ENCODE measurements around the gene RBM4B.

RBM4B gene

GRCh38 chr11:66722745-66723651 is 45.3 kb upstream of the RBM4B start:
- TF ChIP-seq POLR2AphosphoS5 (IDR thresholded peaks at IDR 0.05; ENCODE audit: low read depth, low read length): no peak
- TF ChIP-seq, protein P1, sequence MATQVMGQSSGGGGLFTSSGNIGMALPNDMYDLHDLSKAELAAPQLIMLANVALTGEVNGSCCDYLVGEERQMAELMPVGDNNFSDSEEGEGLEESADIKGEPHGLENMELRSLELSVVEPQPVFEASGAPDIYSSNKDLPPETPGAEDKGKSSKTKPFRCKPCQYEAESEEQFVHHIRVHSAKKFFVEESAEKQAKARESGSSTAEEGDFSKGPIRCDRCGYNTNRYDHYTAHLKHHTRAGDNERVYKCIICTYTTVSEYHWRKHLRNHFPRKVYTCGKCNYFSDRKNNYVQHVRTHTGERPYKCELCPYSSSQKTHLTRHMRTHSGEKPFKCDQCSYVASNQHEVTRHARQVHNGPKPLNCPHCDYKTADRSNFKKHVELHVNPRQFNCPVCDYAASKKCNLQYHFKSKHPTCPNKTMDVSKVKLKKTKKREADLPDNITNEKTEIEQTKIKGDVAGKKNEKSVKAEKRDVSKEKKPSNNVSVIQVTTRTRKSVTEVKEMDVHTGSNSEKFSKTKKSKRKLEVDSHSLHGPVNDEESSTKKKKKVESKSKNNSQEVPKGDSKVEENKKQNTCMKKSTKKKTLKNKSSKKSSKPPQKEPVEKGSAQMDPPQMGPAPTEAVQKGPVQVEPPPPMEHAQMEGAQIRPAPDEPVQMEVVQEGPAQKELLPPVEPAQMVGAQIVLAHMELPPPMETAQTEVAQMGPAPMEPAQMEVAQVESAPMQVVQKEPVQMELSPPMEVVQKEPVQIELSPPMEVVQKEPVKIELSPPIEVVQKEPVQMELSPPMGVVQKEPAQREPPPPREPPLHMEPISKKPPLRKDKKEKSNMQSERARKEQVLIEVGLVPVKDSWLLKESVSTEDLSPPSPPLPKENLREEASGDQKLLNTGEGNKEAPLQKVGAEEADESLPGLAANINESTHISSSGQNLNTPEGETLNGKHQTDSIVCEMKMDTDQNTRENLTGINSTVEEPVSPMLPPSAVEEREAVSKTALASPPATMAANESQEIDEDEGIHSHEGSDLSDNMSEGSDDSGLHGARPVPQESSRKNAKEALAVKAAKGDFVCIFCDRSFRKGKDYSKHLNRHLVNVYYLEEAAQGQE (IDR thresholded peaks at IDR 0.05; ENCODE audit: insufficient read depth in 1 of 2, low read depth in 2 of 2, low read length in 2 of 2): no peak

- no peak for TF ChIP-seq SIN3A (IDR thresholded peaks at IDR 0.05; ENCODE audit: borderline replicate concordance, insufficient read depth, low read length)
- TF ChIP-seq TAF1 (IDR thresholded peaks at IDR 0.05; ENCODE audit: borderline replicate concordance, insufficient read depth, low read length): no peak
- no peak for TF ChIP-seq FOXP2 (optimal IDR thresholded peaks at IDR 0.05; ENCODE audit: borderline replicate concordance, extremely low read depth, extremely low read length, insufficient read depth)
- TF ChIP-seq, protein P1 (IDR thresholded peaks at IDR 0.05; ENCODE audit: insufficient read depth in 1 of 2, low read depth in 2 of 2, low read length in 2 of 2): no peak
- no peak for TF ChIP-seq POLR2AphosphoS5 (IDR thresholded peaks at IDR 0.05; ENCODE audit: low read depth, low read length)
Measured at GRCh38 chr11:66721939-66722338, 44.3 kb upstream of the RBM4B start.

- TF ChIP-seq, protein P1 (IDR thresholded peaks at IDR 0.05; ENCODE audit: insufficient read depth in 1 of 2, low read depth in 2 of 2, low read length in 2 of 2): no peak
- TF ChIP-seq FOXP2 (optimal IDR thresholded peaks at IDR 0.05; ENCODE audit: borderline replicate concordance, extremely low read depth, extremely low read length, insufficient read depth) (no peak), POLR2AphosphoS5 (IDR thresholded peaks at IDR 0.05; ENCODE audit: low read depth, low read length) (no peak), TAF1 (IDR thresholded peaks at IDR 0.05; ENCODE audit: borderline replicate concordance, insufficient read depth, low read length) (no peak), SIN3A (IDR thresholded peaks at IDR 0.05; ENCODE audit: borderline replicate concordance, insufficient read depth, low read length) (no peak)
Measured at GRCh38 chr11:66720899-66721470, 43.3 kb upstream of the RBM4B start.

GRCh38 chr11:66720223-66720898 is 42.7 kb upstream of the RBM4B start:
- TF ChIP-seq, protein P1 (IDR thresholded peaks at IDR 0.05; ENCODE audit: insufficient read depth in 1 of 2, low read depth in 2 of 2, low read length in 2 of 2): no peak
- peak; percentile 46 for TF ChIP-seq FOXP2 (optimal IDR thresholded peaks at IDR 0.05; ENCODE audit: borderline replicate concordance, extremely low read depth, extremely low read length, insufficient read depth)
- TF ChIP-seq SIN3A (IDR thresholded peaks at IDR 0.05; ENCODE audit: borderline replicate concordance, insufficient read depth, low read length): no peak

All from PFSK-1 (cell line).